ENCODE data around the gene HNF4A. TPM values are rescaled to one million over a fixed set of nuclear protein-coding genes. Genes with fewer than 3 reads are reported as not detected.
A peak's percentile ranks its signal among the peaks of the same experiment; 100 is the strongest.

Gene HNF4A
- total RNA-seq, 5 donors from 2014 or later (not counting 1 experiment from before 2014, with no cell fraction given), result 0.16 to 0.35 (median 0.32) TPM; not detected in 2

- Histone ChIP-seq H3K4me3 (ENCODE audit: control insufficient read depth in 1 of 2, extremely low read depth in 1 of 2, low read length in 1 of 2) (no peak overlapping the region), H3K36me3 (ENCODE audit: control insufficient read depth in 2 of 2, extremely low read depth in 1 of 2, insufficient read depth in 1 of 2, low read length in 1 of 2) (no peaks in the 10 kb centered on the region), H3K27me3 (replicated peaks in 1 of 2; ENCODE audit: control insufficient read depth in 2 of 2, extremely low read depth in 1 of 2, insufficient read depth in 2 of 2, low read length in 1 of 2) (peaks cover 0 to 12% of the 10 kb centered on the region in 2 experiments), H3K9me3 (no peaks in the 10 kb centered on the region), H3K27ac (ENCODE audit: low read length) (no peak overlapping the region), H3K4me1 (ENCODE audit: control insufficient read depth in 1 of 2, extremely low read depth in 1 of 2, insufficient read depth in 2 of 2, low read length in 2 of 2) (no peaks in the 10 kb centered on the region)
- Mint-ChIP-seq H3K27me3 (peaks cover 3 to 13% of the 10 kb centered on the region in 2 donors), H3K4me3 (no peak overlapping the region), H3K36me3 (no peaks in the 10 kb centered on the region), H3K4me1 (no peaks in the 10 kb centered on the region), H3K27ac (no peak overlapping the region), H3K9me3 (no peaks in the 10 kb centered on the region)
- 93% methylated on average over 1 of the region's 6 CpGs for WGBS (ENCODE audit: insufficient coverage)
- no peak for ATAC-seq (replicated peaks in 1 of 4)
- POLR2A ChIA-PET, result no interaction called here
- no peak for DNase-seq
- CTCF ChIA-PET, result no interaction called here
Observed at GRCh38 chr20:44445742-44446710, 90.5 kb downstream of the HNF4A start.

GRCh38 chr20:44447827-44448419, 92.4 kb downstream of the HNF4A start:
- H3K36me3 Mint-ChIP-seq, result no peaks in the 10 kb centered on the region
- no peaks in the 10 kb centered on the region for H3K36me3 ChIP-seq (ENCODE audit: control insufficient read depth in 2 of 2, extremely low read depth in 1 of 2, insufficient read depth in 1 of 2, low read length in 1 of 2)
- 74% methylated on average over 3 of the region's 3 CpGs for WGBS (ENCODE audit: insufficient coverage)
- no peaks in the 10 kb centered on the region for H3K9me3 ChIP-seq
- ChIA-PET POLR2A (no interaction called here), CTCF (no interaction called here)
- H3K27ac Mint-ChIP-seq, result no peak overlapping the region
- ATAC-seq (replicated peaks in 1 of 4), result no peak
- no peak for DNase-seq
- no peaks in the 10 kb centered on the region for H3K4me1 Mint-ChIP-seq
- no peak overlapping the region for H3K4me3 Mint-ChIP-seq
- peaks cover 3 to 15% of the 10 kb centered on the region in 2 donors for H3K27me3 Mint-ChIP-seq
- no peak overlapping the region for H3K4me3 ChIP-seq (ENCODE audit: control insufficient read depth in 1 of 2, extremely low read depth in 1 of 2, low read length in 1 of 2)
- no peak overlapping the region for H3K27ac ChIP-seq (ENCODE audit: low read length)
- H3K9me3 Mint-ChIP-seq, result no peaks in the 10 kb centered on the region
- H3K27me3 ChIP-seq (replicated peaks in 1 of 2; ENCODE audit: control insufficient read depth in 2 of 2, extremely low read depth in 1 of 2, insufficient read depth in 2 of 2, low read length in 1 of 2), result peaks cover 0 to 16% of the 10 kb centered on the region in 2 experiments
- no peaks in the 10 kb centered on the region for H3K4me1 ChIP-seq (ENCODE audit: control insufficient read depth in 1 of 2, extremely low read depth in 1 of 2, insufficient read depth in 2 of 2, low read length in 2 of 2)

GRCh38 chr20:44448753-44449546, 93.5 kb downstream of the HNF4A start:
- Histone ChIP-seq H3K4me3 (ENCODE audit: control insufficient read depth in 1 of 2, extremely low read depth in 1 of 2, low read length in 1 of 2) (no peak overlapping the region), H3K27ac (ENCODE audit: low read length) (no peak overlapping the region), H3K36me3 (ENCODE audit: control insufficient read depth in 2 of 2, extremely low read depth in 1 of 2, insufficient read depth in 1 of 2, low read length in 1 of 2) (no peaks in the 10 kb centered on the region), H3K27me3 (replicated peaks in 1 of 2; ENCODE audit: control insufficient read depth in 2 of 2, extremely low read depth in 1 of 2, insufficient read depth in 2 of 2, low read length in 1 of 2) (peaks cover 0 to 22% of the 10 kb centered on the region in 2 experiments), H3K4me1 (ENCODE audit: control insufficient read depth in 1 of 2, extremely low read depth in 1 of 2, insufficient read depth in 2 of 2, low read length in 2 of 2) (no peaks in the 10 kb centered on the region), H3K9me3 (no peaks in the 10 kb centered on the region)
- H3K27ac Mint-ChIP-seq, result no peak overlapping the region
- CTCF ChIA-PET, result no interaction called here
- ATAC-seq (replicated peaks in 1 of 4), result no peak
- no peaks in the 10 kb centered on the region for H3K36me3 Mint-ChIP-seq
- peak in 2 of 35 experiments; percentile 19 to 24 for DNase-seq
- no peak overlapping the region for H3K4me3 Mint-ChIP-seq
- H3K4me1 Mint-ChIP-seq, result no peaks in the 10 kb centered on the region
- 74% methylated on average over 6 of the region's 9 CpGs for WGBS (ENCODE audit: insufficient coverage)
- POLR2A ChIA-PET, result no interaction called here
- H3K9me3 Mint-ChIP-seq, result no peaks in the 10 kb centered on the region
- H3K27me3 Mint-ChIP-seq, result peaks cover 3 to 15% of the 10 kb centered on the region in 2 donors

- Mint-ChIP-seq H3K36me3 (no peaks in the 10 kb centered on the region), H3K4me3 (no peak overlapping the region), H3K4me1 (no peaks in the 10 kb centered on the region), H3K27ac (no peak overlapping the region), H3K27me3 (peaks cover 3 to 15% of the 10 kb centered on the region in 2 donors), H3K9me3 (no peaks in the 10 kb centered on the region)
- POLR2A ChIA-PET, result no interaction called here
- no peak for DNase-seq
- peaks cover 0 to 22% of the 10 kb centered on the region in 2 experiments for H3K27me3 ChIP-seq (replicated peaks in 1 of 2; ENCODE audit: control insufficient read depth in 2 of 2, extremely low read depth in 1 of 2, insufficient read depth in 2 of 2, low read length in 1 of 2)
- H3K4me3 ChIP-seq (ENCODE audit: control insufficient read depth in 1 of 2, extremely low read depth in 1 of 2, low read length in 1 of 2), result no peak overlapping the region
- no peaks in the 10 kb centered on the region for H3K36me3 ChIP-seq (ENCODE audit: control insufficient read depth in 2 of 2, extremely low read depth in 1 of 2, insufficient read depth in 1 of 2, low read length in 1 of 2)
- 81% methylated on average over 4 of the region's 7 CpGs for WGBS (ENCODE audit: insufficient coverage)
- H3K9me3 ChIP-seq, result no peaks in the 10 kb centered on the region
- H3K27ac ChIP-seq (ENCODE audit: low read length), result no peak overlapping the region
- H3K4me1 ChIP-seq (ENCODE audit: control insufficient read depth in 1 of 2, extremely low read depth in 1 of 2, insufficient read depth in 2 of 2, low read length in 2 of 2), result no peaks in the 10 kb centered on the region
- no peak for ATAC-seq (replicated peaks in 1 of 4)
- CTCF ChIA-PET, result interaction anchor here in 1 of 2 donors (0.6 kb wide), 1 partner anchor 72 kb away, joined by 7 read pairs; the partner anchor contains the start of gene SERINC3
Observed at GRCh38 chr20:44449864-44450263, 94.4 kb downstream of the HNF4A start.

- Histone ChIP-seq H3K27ac (ENCODE audit: low read length) (no peak overlapping the region), H3K4me3 (ENCODE audit: control insufficient read depth in 1 of 2, extremely low read depth in 1 of 2, low read length in 1 of 2) (no peak overlapping the region), H3K36me3 (ENCODE audit: control insufficient read depth in 2 of 2, extremely low read depth in 1 of 2, insufficient read depth in 1 of 2, low read length in 1 of 2) (no peaks in the 10 kb centered on the region), H3K4me1 (ENCODE audit: control insufficient read depth in 1 of 2, extremely low read depth in 1 of 2, insufficient read depth in 2 of 2, low read length in 2 of 2) (no peaks in the 10 kb centered on the region), H3K27me3 (replicated peaks in 1 of 2; ENCODE audit: control insufficient read depth in 2 of 2, extremely low read depth in 1 of 2, insufficient read depth in 2 of 2, low read length in 1 of 2) (peaks cover 0 to 20% of the 10 kb centered on the region in 2 experiments), H3K9me3 (no peaks in the 10 kb centered on the region)
- CTCF ChIA-PET, result interaction anchor here in 1 of 2 donors (0.6 kb wide), 1 partner anchor 71 kb away, joined by 7 read pairs; the partner anchor contains the start of gene SERINC3
- H3K27ac Mint-ChIP-seq, result no peak overlapping the region
- no peak for DNase-seq
- peaks cover 3 to 12% of the 10 kb centered on the region in 2 donors for H3K27me3 Mint-ChIP-seq
- H3K9me3 Mint-ChIP-seq, result no peaks in the 10 kb centered on the region
- 48% methylated on average over 2 of the region's 3 CpGs for WGBS (ENCODE audit: insufficient coverage)
- H3K4me1 Mint-ChIP-seq, result no peaks in the 10 kb centered on the region
- no peaks in the 10 kb centered on the region for H3K36me3 Mint-ChIP-seq
- POLR2A ChIA-PET, result no interaction called here
- no peak for ATAC-seq (replicated peaks in 1 of 4)
- no peak overlapping the region for H3K4me3 Mint-ChIP-seq
Observed at GRCh38 chr20:44450281-44450889, 94.9 kb downstream of the HNF4A start.
